HG03354 (cell line): Measurements from ENCODE around the gene C11orf91.
"Not testable (repeated sequence)": the region's sequence is repeated elsewhere in the genome, so short reads cannot be mapped to it uniquely, and the experiment has no call there.

ENCODE experiments used
- ATAC-seq: cut with Tn5 transposase; IDR thresholded peaks from one replicate; pipeline ENCODE4 v1.9.1; 2021; ENCODE audit warnings: mild to moderate bottlenecking; ENCODE audit not compliant: unreplicated experiment, poor library complexity, severe bottlenecking

Gene C11orf91

GRCh38 chr11:33678616-33679015, 22.0 kb downstream of the C11orf91 start:
- not testable (repeated sequence) for ATAC-seq

- ATAC-seq: no peak
Measured at GRCh38 chr11:33674035-33674814, 26.4 kb downstream of the C11orf91 start.

- ATAC-seq: no peak
Measured at GRCh38 chr11:33672273-33672672, 28.4 kb downstream of the C11orf91 start.

- ATAC-seq: no peak
Measured at GRCh38 chr11:33670250-33671011, 30.2 kb downstream of the C11orf91 start.

GRCh38 chr11:33669598-33670249, 30.9 kb downstream of the C11orf91 start:
- no peak for ATAC-seq

- ATAC-seq: no peak
Measured at GRCh38 chr11:33668951-33669596, 31.6 kb downstream of the C11orf91 start.

GRCh38 chr11:33668468-33668825, 32.2 kb downstream of the C11orf91 start:
- ATAC-seq: no peak

- ATAC-seq: no peak
Measured at GRCh38 chr11:33667819-33668467, 32.7 kb downstream of the C11orf91 start.

- no peak for ATAC-seq
Measured at GRCh38 chr11:33665350-33666106, 35.1 kb downstream of the C11orf91 start.

- no peak for ATAC-seq
Measured at GRCh38 chr11:33664827-33665226, 35.8 kb downstream of the C11orf91 start.

GRCh38 chr11:33664166-33664565, 36.5 kb downstream of the C11orf91 start:
- ATAC-seq: no peak

GRCh38 chr11:33663121-33663520, 37.5 kb downstream of the C11orf91 start:
- no peak for ATAC-seq

- not testable (repeated sequence) for ATAC-seq
Measured at GRCh38 chr11:33661526-33661925, 39.1 kb downstream of the C11orf91 start.

GRCh38 chr11:33660962-33661361, 39.7 kb downstream of the C11orf91 start:
- no peak for ATAC-seq

GRCh38 chr11:33659370-33660139, 41.1 kb downstream of the C11orf91 start:
- no peak for ATAC-seq

GRCh38 chr11:33658195-33658900, 42.3 kb downstream of the C11orf91 start:
- no peak for ATAC-seq

- ATAC-seq: no peak
Measured at GRCh38 chr11:33657757-33658156, 42.9 kb downstream of the C11orf91 start.

GRCh38 chr11:33656768-33657167, 43.9 kb downstream of the C11orf91 start:
- ATAC-seq: no peak
